GM12878 (cell line): ENCODE data around the gene MAML3. TPM values are rescaled to one million over a fixed set of nuclear protein-coding genes. Genes with fewer than 3 reads are reported as not detected.

ENCODE experiments used
- ATAC-seq: fragments of 200-7000 bp; cut with Tn5 transposase; 3 replicates; pipeline ENCODE4 v1.9.1; 2020; ENCODE audit warnings: mild to moderate bottlenecking, moderate library complexity
- BruUV-seq: library from RNA; stranded (reverse); fragments of 400-500 nt; replicated peaks from 2 replicates; lab custom pipeline; 2021; lab: Mats Ljungman, UMichigan
- CTCF ChIA-PET: fragments of 300-600 bp; sonication (Branson Sonifier 250); formaldehyde crosslinking; extraction: SDS; loops from one replicate; lab custom pipeline; 2021; ENCODE audit warnings: inconsistent platforms; lab: Yijun Ruan, JAX
- POLR2A ChIA-PET: fragments of 350-600 bp; formaldehyde crosslinking; extraction: SDS; loops from one replicate; lab custom pipeline; 2021; ENCODE audit warnings: inconsistent platforms; lab: Charles Lee
- RAD21 ChIA-PET: fragments of 300-600 bp; sonication (Branson Sonifier 250); formaldehyde crosslinking; loops from one replicate; lab custom pipeline; 2023; ENCODE audit warnings: antibody characterized with exemption; ENCODE audit not compliant: unreplicated experiment; lab: Charles Lee
- SMC1A ChIA-PET: fragments of 300-600 bp; sonication (Branson Sonifier 250); formaldehyde crosslinking; loops from one replicate; lab custom pipeline; 2023; ENCODE audit not compliant: unreplicated experiment, uncharacterized antibody; lab: Charles Lee
- DNase-seq: peaks from one replicate; pipeline ENCODE4 v3.0.0-alpha.2; 2011; ENCODE audit warnings: low read depth, low spot score
- FAIRE-seq: peaks from 3 replicates; lab custom pipeline; 2011; peaks lifted over from hg19 to GRCh38; lab: Jason Lieb, UNC
- H2AFZ ChIP-seq: 2 replicates; pipeline ENCODE4 v1.6.0; 2011; ENCODE audit warnings: low read depth, low read length, control low read depth; ENCODE audit not compliant: control insufficient read depth
- H3K27ac ChIP-seq: 2 replicates; pipeline ENCODE4 v1.5.1; 2011; ENCODE audit warnings: control low read depth; ENCODE audit not compliant: control insufficient read depth, insufficient read depth
- H3K27me3 ChIP-seq, 2 experiments: replicated peaks in 1 of 2; 2 replicates each; pipeline versions ENCODE4 v1.6.0 to v1.6.1; 2011; ENCODE audit warnings: low read length in 1 of 2; ENCODE audit not compliant: control insufficient read depth in 2 of 2, insufficient read depth in 2 of 2
- H3K36me3 ChIP-seq, 2 experiments: 2 replicates each; pipeline ENCODE4 v1.5.1; 2011; ENCODE audit warnings: low read length in 1 of 2; ENCODE audit not compliant: control insufficient read depth in 2 of 2, insufficient read depth in 2 of 2
- H3K4me1 ChIP-seq: 2 replicates; pipeline ENCODE4 v1.6.1; 2011; ENCODE audit warnings: mild to moderate bottlenecking, low read length, moderate library complexity, mixed read lengths; ENCODE audit not compliant: control insufficient read depth, insufficient read depth
- H3K4me2 ChIP-seq: 2 replicates; pipeline ENCODE4 v1.6.0; 2011; ENCODE audit warnings: control low read depth; ENCODE audit not compliant: control insufficient read depth, insufficient read depth
- H3K4me3 ChIP-seq: fragments of 200-600 bp; sonication (generic); 2 replicates; pipeline ENCODE4 v1.5.1; 2016
- H3K79me2 ChIP-seq: 2 replicates; pipeline ENCODE4 v1.6.0; 2011; ENCODE audit warnings: low read length; ENCODE audit not compliant: control insufficient read depth, insufficient read depth
- H3K9ac ChIP-seq: 2 replicates; pipeline ENCODE4 v1.8.0; 2011; ENCODE audit warnings: low read length, control low read depth, mixed read lengths; ENCODE audit not compliant: control insufficient read depth, insufficient read depth
- H3K9me3 ChIP-seq: replicated peaks from 3 replicates; pipeline ENCODE4 v1.5.1; 2011; ENCODE audit warnings: mild to moderate bottlenecking, low read length; ENCODE audit not compliant: control insufficient read depth, insufficient read depth
- H4K20me1 ChIP-seq: 2 replicates; pipeline ENCODE4 v1.6.0; 2011; ENCODE audit not compliant: control insufficient read depth, insufficient read depth
- SUPT20H ChIP-seq: IDR thresholded peaks from 2 replicates; pipeline ENCODE4 v1.6.1; 2011; ENCODE audit warnings: low read depth, mild to moderate bottlenecking, low read length, moderate library complexity, borderline replicate concordance; ENCODE audit not compliant: control insufficient read depth
- ZBTB4 ChIP-seq: fragments of 450-650 bp; formaldehyde crosslinking; IDR thresholded peaks from 2 replicates; pipeline ENCODE4 v1.4.0; 2022; ENCODE audit warnings: mild to moderate bottlenecking, moderate library complexity
- WGBS: methylation state at CpG from one replicate; pipeline ENCODE4 v1.1.6; 2016; ENCODE audit warnings: low lambda C conversion rate; ENCODE audit not compliant: insufficient replicate concordance, insufficient coverage; ENCODE audit errors: missing lambda C conversion rate; 5-methylcytosine and 5-hydroxymethylcytosine counted together
- in situ Hi-C: fragments of 300-500 bp; cut with MboI; formaldehyde crosslinking; loops from 9 replicates; pipeline ENCODE4 v1.14.3; 2018; ENCODE audit warnings: mixed read lengths
- intact Hi-C: fragments of 100-400 bp; cut with micrococcal nuclease; formaldehyde crosslinking; loops from one replicate; pipeline ENCODE4 v1.14.2; 2022; ENCODE audit not compliant: unreplicated experiment
- polyA plus RNA-seq, 11 experiments: library from polyadenylated mRNA; depleted of rRNA in 4 of 11; unstranded in 6 of 11; stranded (reverse) in 5 of 11; fragments of >200 nt; fragmentation: Nextera tagmentation in 4 of 11; fragmentation: Illumina TruSeq in 1 of 11; extraction: Ambion mirVana in 4 of 11; extraction: Trizol in 1 of 11; gene quantifications; 1 replicate in 1 of 11; 2 replicates in 10 of 11; pipeline versions ENCODE4 v1.2.1 to v1.2.3, GENCODE V29; 2011 to 2016; ENCODE audit warnings: inconsistent platforms in 2 of 11, missing spikeins in 2 of 11, low read depth in 1 of 11
- total RNA-seq, 4 experiments: library from RNA; depleted of rRNA in 3 of 4; stranded (reverse); fragments of >200 nt in 3 of 4; fragmentation: Illumina TruSeq in 1 of 4; extraction: Trizol in 1 of 4; gene quantifications; 2 replicates each; pipeline versions ENCODE4 v1.2.1 to v1.2.3, GENCODE V29; 2013 to 2021

The MAML3 gene
- total and polyA plus RNA-seq, 10 of the 15 experiments (the other 5 are each of a cell fraction or from before 2014, with no cell fraction given), result under 0.01 to 0.53 (median 0.06) TPM; not detected in 2

- Histone ChIP-seq H3K9me3 (no peaks in the 10 kb centered on the region; the same call in 2 of the 3 replicates), H3K9ac (no peak overlapping the region), H4K20me1 (no peaks in the 10 kb centered on the region), H3K27me3 (no peaks in the 10 kb centered on the region), H3K4me2 (no peak overlapping the region), H3K36me3 (no peaks in the 10 kb centered on the region), H2AFZ (no peak overlapping the region), H3K79me2 (no peaks in the 10 kb centered on the region), H3K4me1 (no peaks in the 10 kb centered on the region), H3K27ac (no peak overlapping the region), H3K4me3 (no peak overlapping the region)
- FAIRE-seq (no peak), DNase-seq (no peak), ATAC-seq (no peak)
- no TSS peak for BruUV-seq
- ChIA-PET POLR2A (no interaction called here), SMC1A (no interaction called here), RAD21 (no interaction called here), CTCF (no interaction called here)
- TF ChIP-seq ZBTB4 (CRISPR knock-in tag) (no peak), SUPT20H (no peak)
- intact Hi-C loops (no loop called here), in situ Hi-C loops (no loop called here)
- 54% methylated on average over 2 of the region's 2 CpGs for WGBS
Observed at GRCh38 chr4:139903845-139904244, 250.1 kb downstream of the MAML3 start.
